HG02588 (cell line): ENCODE data around the gene DACH2.

Source experiments
- ATAC-seq: cut with Tn5 transposase; IDR thresholded peaks from one replicate; pipeline ENCODE4 v1.9.1; 2021; ENCODE audit warnings: mild to moderate bottlenecking, moderate library complexity; ENCODE audit not compliant: unreplicated experiment

DACH2 gene

DNA sequence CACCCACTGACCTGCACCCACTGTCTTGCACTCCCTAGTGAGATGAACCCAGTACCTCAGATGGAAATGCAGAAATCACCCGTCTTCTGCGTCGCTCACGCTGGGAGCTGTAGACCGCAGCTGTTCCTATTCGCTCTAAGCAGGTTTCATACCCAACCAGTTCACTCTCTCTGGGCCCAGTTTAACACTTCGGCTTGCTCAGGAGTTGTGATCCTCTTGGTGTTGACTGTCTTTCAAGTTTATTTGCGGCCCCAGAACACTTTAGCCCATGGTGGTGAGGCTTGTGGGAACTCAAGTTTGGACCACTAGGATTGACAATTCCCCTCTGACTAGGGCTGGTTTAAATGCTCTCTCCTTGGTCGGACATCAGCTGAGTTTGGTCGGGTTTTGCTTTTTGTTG is 147.0 kb downstream of the DACH2 start:
- no peak for ATAC-seq

- ATAC-seq = no peak
These were observed 174.7 kb downstream of the DACH2 start for GRCh38 chrX:86322913-86323312.

DNA sequence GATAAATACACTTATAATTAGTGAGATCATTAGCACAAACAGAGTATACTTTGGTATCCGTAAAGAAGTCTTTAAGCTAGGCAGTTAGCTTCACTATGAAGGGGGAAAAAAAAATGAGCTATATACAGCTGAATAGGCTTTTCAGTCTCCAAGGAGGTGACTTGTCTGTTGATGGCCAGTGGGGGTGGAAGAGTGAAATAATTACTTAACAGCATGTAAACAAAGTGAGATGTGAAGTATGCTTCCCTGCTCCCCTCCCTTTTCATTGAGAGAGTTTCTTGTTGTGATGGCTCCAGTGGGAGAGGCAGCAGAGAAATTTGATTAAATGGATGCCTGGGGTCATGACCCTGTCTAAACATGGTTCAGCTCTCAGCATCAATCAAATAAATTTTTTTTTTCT is 180.9 kb downstream of the DACH2 start:
- no peak for ATAC-seq

GRCh38 chrX:86348669-86349068 is 200.4 kb downstream of the DACH2 start:
- no peak for ATAC-seq

DNA sequence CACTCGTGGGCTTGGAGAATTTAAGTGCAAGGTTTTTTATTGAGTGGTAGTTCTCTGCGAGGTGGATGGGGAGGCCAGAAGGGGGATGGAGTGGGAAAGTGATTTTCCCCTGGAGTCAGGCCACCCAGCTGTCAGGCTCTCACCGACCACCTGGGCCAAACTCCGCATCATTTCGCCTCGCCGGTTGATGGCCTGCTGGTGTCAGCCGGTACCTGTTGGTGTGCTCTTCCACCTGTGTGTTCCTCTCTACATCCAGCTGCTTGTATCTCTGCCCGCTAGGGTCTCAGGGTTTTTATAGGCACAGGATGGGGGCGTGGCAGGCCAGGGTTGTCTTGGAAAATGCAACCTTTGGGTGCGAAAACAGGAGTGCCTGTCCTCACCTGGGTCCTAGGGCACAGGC is 200.9 kb downstream of the DACH2 start:
- no peak for ATAC-seq

DNA sequence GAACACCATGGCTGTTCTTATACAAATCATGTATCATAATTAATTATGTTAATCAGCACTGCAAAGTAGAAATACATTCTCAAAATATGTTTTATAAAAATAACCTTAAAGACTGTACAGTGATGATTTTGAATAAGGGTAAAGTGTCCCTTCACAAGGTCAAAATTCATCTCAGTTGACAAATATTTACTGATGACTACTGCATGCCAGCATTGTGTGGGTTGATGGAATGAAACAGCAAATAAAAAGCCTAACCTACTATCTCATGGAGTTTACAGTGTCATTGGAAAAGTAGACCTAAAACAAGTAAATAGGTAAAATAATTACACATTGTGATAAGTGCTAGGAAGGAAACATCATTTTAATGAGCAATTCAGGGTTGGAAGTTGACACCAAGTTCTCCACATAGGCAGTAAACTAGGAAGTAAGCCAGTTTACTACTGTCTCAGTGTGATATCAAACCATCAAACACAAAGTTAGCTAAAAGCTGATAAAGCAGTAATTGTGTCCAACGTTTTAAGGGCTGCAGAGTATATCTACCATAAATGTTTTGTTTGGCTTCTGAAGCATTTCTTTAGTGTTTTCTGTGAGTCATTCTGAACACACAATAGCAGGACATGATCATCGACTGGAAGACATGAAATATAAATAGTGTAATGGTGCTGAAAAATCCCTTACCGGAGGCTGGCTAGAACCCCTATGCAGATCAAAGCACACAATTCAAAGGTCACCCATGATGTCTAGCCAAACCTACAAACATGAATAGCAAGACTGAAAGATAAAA is 221.8 kb downstream of the DACH2 start:
- ATAC-seq = no peak

DNA sequence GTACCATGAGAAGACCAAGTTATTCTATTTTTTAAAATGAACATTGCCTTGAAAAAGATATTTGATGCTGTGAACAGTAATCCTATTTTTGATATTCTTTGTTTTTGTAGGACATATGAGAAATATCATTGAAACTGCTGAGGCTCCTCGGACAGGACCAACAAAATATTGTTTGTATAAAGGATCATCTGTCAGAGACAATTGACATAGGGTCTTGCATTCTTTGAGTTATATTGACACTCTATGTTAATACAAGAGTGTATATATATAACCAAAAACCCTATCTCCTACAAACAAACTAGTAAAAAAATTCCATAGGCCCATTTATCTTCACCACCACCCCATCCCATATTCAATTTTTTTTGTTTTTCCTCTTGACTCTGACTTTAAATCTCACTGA is 222.7 kb downstream of the DACH2 start:
- no peak for ATAC-seq

DNA sequence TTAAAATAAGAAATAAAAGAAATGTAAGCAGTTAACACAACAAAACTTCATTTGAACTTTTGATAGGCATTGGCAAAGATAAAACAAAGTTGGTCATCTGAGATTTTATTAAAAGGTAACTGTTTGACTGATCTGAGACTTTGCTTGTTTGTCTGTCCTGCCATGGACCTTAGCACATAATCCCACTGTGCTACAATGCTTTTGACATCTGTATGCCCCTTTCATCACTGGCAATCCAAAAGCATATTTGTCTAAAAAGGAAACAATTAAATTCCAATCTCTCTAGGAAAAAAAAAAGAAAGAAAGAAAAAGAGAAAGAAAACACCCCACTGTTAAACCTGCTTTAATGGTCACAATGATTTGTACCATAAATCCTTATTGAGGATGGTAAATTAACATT is 231.0 kb downstream of the DACH2 start:
- no peak for ATAC-seq

- ATAC-seq = no peak
These were observed 235.7 kb downstream of the DACH2 start for GRCh38 chrX:86383681-86384540.

DNA sequence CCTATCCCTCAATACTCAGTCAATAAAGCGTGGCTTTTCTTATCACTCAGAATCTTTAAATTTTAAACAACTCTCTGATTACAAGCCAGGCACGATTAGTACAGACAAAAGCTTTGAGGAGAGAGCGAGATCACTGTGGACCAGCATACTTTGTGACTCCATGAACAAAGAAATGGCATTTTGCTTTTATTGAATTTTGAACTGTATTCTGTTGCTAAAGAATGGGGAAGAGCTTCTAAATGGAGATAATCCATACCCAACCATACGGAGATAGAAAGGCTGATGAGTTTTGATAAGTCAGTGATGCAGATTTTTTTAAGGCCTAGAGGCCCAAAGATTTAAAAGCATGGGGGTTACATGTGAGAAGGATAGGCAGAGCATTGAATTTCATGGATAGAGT is 259.1 kb downstream of the DACH2 start:
- no peak for ATAC-seq

- no peak for ATAC-seq
These were observed 273.5 kb downstream of the DACH2 start for GRCh38 chrX:86421771-86422170.

DNA sequence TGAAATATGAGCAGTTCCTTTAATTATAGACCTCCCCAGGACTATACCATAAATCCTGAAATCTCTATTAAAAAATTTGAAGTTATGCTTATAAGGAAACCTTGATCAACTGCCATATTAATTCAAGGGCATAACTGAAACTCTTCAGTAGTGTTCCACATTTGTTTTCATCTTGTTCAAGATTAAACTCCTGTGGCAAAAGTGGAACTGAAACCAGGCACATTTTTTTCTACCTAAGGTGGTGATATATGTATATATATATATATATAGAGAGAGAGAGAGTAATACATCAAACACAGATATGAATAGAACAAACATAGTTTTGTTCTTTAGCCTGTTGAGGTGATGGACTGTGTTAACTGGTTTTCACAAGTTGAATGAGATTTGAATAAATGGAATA is 287.9 kb downstream of the DACH2 start:
- ATAC-seq = no peak

DNA sequence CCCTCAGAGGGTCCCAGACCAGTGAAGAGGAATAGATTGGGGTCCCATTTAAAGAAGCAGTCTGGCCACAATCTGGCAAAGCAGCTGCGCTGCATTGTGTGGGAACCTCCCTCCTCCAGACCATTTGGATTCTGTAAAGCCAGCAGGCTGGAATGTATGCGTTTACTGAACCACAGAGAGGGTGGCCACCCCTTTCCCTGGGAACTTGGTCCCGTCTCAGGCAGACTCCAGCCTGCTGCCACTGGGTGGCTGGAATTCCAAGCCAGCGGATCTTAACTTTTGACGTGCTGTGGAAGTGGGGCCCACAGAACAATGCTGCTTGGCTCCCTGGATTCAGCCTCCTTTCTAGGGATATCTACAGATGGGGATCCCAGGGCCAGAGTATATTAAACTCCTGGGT is 307.2 kb downstream of the DACH2 start:
- no peak for ATAC-seq

- no peak for ATAC-seq
These were observed 312.5 kb downstream of the DACH2 start for GRCh38 chrX:86460760-86461159.

- ATAC-seq = no peak
These were observed 356.0 kb downstream of the DACH2 start for GRCh38 chrX:86504297-86504696.

DNA sequence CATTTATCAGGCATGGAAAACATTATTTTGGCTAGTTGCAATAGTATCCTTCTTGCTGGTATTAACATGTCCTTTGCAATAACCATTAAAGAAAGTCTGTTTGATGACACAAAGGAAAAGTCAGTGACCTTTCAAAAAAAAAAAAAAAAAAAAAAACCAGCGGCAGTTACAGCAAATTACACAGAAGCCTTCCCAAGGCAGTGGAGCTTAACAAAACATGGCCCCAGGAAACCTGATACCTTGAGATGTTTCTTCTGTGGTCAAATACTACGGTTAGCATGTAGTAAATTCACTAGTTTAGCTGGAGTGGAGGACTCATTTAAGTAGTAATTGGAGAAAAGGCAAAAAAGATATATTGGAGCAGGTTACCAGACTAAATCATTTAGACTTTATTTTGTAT is 359.1 kb downstream of the DACH2 start:
- no peak for ATAC-seq

DNA sequence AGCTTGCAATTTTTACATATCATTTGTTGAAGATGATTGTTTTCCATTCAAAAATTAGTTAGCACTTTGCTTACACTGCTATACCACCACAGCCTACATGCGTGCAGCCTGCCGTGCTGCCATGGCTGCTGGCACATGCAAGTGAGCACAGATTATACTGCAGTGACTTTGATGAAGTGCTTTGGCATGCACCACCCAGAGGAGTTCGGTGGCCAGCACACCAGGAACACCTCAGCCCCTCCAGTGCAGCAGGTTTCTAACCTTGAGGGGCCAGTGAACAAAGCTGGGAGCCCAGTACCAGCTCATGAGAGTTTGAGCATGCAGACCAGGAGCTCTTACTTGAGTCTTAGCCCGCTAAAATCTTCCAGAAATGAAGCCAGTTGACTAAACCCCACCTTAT is 431.5 kb downstream of the DACH2 start:
- ATAC-seq = no peak

DNA sequence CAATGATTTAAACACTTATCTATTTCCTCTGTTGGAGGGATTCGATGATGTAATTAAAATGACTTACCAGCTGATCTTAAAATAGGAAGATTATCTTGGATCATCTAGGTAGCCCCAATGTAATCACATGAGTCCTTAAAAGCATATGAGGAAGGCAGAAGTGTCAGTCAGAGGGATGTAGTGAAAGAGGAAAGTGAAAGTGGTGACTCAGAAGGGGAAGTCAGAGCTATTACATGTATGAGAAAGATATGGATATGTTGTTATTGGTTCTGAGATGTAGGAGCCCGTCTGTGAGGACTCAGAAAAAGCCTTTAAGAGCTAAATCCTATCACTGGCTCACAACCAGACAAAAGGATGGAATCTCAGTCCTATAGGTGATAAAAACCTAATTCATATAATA is 456.4 kb downstream of the DACH2 start:
- no peak for ATAC-seq

- ATAC-seq = no peak
These were observed 548.7 kb downstream of the DACH2 start for GRCh38 chrX:86696951-86697350.

GRCh38 chrX:86711531-86712180 is 563.4 kb downstream of the DACH2 start:
- no peak for ATAC-seq

DNA sequence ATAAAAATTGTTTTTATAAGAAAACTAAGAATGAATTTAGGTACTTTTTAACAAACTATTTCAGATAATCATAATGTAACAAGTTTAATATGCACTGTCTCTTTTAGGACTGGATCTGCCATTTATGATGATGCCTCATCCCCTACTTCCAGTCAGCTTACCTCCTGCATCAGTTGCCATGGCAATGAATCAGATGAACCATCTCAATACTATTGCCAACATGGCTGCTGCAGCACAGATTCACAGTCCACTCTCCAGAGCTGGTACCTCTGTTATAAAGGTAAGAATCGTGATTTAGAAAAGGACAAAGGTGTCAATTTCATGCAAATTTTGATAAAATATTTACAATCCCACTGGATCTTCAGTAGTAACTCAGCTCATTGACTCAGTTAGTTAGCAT is 566.2 kb downstream of the DACH2 start:
- no peak for ATAC-seq

GRCh38 chrX:86724277-86724676 is 576.0 kb downstream of the DACH2 start:
- ATAC-seq = no peak
